ENCODE results near the gene CWF19L2.
"Not testable (repeated sequence)": the region's sequence is repeated elsewhere in the genome, so short reads cannot be mapped to it uniquely, and the experiment has no call there.

The CWF19L2 gene

GRCh38 chr11:107430525-107430924 is 27.1 kb downstream of the CWF19L2 start:
- no peak for DNase-seq

- DNase-seq: no peak
Observed at GRCh38 chr11:107427569-107428180, 29.9 kb downstream of the CWF19L2 start.

- DNase-seq: no peak
Observed at GRCh38 chr11:107413352-107413751, 44.3 kb downstream of the CWF19L2 start.

- DNase-seq: no peak
Observed at GRCh38 chr11:107408762-107409211, 48.8 kb downstream of the CWF19L2 start.

GRCh38 chr11:107405260-107405659 is 52.4 kb downstream of the CWF19L2 start:
- DNase-seq: no peak

GRCh38 chr11:107401131-107401530 is 56.5 kb downstream of the CWF19L2 start:
- DNase-seq: not testable (repeated sequence)

GRCh38 chr11:107397357-107397756 is 60.3 kb downstream of the CWF19L2 start:
- DNase-seq: no peak

GRCh38 chr11:107392611-107393010 is 65.0 kb downstream of the CWF19L2 start:
- no peak for DNase-seq

GRCh38 chr11:107390701-107391100 is 66.9 kb downstream of the CWF19L2 start:
- DNase-seq: not testable (repeated sequence)

GRCh38 chr11:107387666-107388065 is 70.0 kb downstream of the CWF19L2 start:
- DNase-seq: no peak

GRCh38 chr11:107385361-107385981 is 72.2 kb downstream of the CWF19L2 start:
- no peak for DNase-seq

- no peak for DNase-seq
Observed at GRCh38 chr11:107384144-107384852, 73.3 kb downstream of the CWF19L2 start.

- no peak for DNase-seq
Observed at GRCh38 chr11:107372439-107372838, 85.2 kb downstream of the CWF19L2 start.

- no peak for DNase-seq
Observed at GRCh38 chr11:107370390-107370789, 87.2 kb downstream of the CWF19L2 start.

GRCh38 chr11:107359701-107360100 is 97.9 kb downstream of the CWF19L2 start:
- no peak for DNase-seq

- no peak for DNase-seq
Observed at GRCh38 chr11:107357877-107358276, 99.7 kb downstream of the CWF19L2 start.

- DNase-seq: no peak
Observed at GRCh38 chr11:107354780-107355179, 102.8 kb downstream of the CWF19L2 start.

GRCh38 chr11:107337917-107338316 is 119.7 kb downstream of the CWF19L2 start:
- no peak for DNase-seq

GRCh38 chr11:107331728-107332127 is 125.9 kb downstream of the CWF19L2 start:
- no peak for DNase-seq

GRCh38 chr11:107329164-107329563 is 128.5 kb downstream of the CWF19L2 start:
- no peak for DNase-seq

GRCh38 chr11:107316426-107316825 is 141.2 kb downstream of the CWF19L2 start:
- DNase-seq: no peak

GRCh38 chr11:107307991-107308390 is 149.6 kb downstream of the CWF19L2 start:
- DNase-seq: no peak

- DNase-seq: no peak
Observed at GRCh38 chr11:107301878-107302277, 155.7 kb downstream of the CWF19L2 start.

- DNase-seq: no peak
Observed at GRCh38 chr11:107293677-107294344, 163.8 kb downstream of the CWF19L2 start.
